ENCODE data around the gene DNAI1. TPM values are rescaled to one million over a fixed set of nuclear protein-coding genes. Genes with fewer than 3 reads are reported as not detected.

The DNAI1 gene
- polyA plus RNA-seq, 1 experiment: not detected

GRCh38 chr9:34508463-34508862 lies 49.9 kb downstream of the DNAI1 start:
- H3K27me3 ChIP-seq (ENCODE audit: control insufficient read depth, insufficient read depth, low read length): peaks cover 11% of the 10 kb centered on the region
- H3K4me3 ChIP-seq (ENCODE audit: low read depth, low read length): no peak overlapping the region
- CTCF ChIA-PET: interaction anchor here (1.0 kb wide), 1 partner anchor 129 kb away, joined by 4 read pairs; no protein-coding TSS in a partner anchor
- TF ChIP-seq, protein P1, sequence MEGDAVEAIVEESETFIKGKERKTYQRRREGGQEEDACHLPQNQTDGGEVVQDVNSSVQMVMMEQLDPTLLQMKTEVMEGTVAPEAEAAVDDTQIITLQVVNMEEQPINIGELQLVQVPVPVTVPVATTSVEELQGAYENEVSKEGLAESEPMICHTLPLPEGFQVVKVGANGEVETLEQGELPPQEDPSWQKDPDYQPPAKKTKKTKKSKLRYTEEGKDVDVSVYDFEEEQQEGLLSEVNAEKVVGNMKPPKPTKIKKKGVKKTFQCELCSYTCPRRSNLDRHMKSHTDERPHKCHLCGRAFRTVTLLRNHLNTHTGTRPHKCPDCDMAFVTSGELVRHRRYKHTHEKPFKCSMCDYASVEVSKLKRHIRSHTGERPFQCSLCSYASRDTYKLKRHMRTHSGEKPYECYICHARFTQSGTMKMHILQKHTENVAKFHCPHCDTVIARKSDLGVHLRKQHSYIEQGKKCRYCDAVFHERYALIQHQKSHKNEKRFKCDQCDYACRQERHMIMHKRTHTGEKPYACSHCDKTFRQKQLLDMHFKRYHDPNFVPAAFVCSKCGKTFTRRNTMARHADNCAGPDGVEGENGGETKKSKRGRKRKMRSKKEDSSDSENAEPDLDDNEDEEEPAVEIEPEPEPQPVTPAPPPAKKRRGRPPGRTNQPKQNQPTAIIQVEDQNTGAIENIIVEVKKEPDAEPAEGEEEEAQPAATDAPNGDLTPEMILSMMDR (IDR thresholded peaks at IDR 0.05; ENCODE audit: insufficient read depth, low read depth, low read length): no peak
- POLR2A ChIA-PET: no interaction called here
- no peaks in the 10 kb centered on the region for H3K36me3 ChIP-seq (ENCODE audit: control insufficient read depth, insufficient read depth, low read length)
- DNase-seq (ENCODE audit: low read depth): no peak

- CTCF ChIA-PET: interaction anchor here (1.0 to 2.5 kb wide), 2 partner anchors 7 to 129 kb away, joined by 4 to 11 read pairs; no protein-coding TSS in a partner anchor
- DNase-seq (ENCODE audit: low read depth): no peak
- Histone ChIP-seq H3K36me3 (ENCODE audit: control insufficient read depth, insufficient read depth, low read length) (no peaks in the 10 kb centered on the region), H3K4me3 (ENCODE audit: low read depth, low read length) (no peak overlapping the region), H3K27me3 (ENCODE audit: control insufficient read depth, insufficient read depth, low read length) (peaks cover 11% of the 10 kb centered on the region)
- POLR2A ChIA-PET: no interaction called here
- TF ChIP-seq, protein P1 (IDR thresholded peaks at IDR 0.05; ENCODE audit: insufficient read depth, low read depth, low read length): no peak
These were observed 50.3 kb downstream of the DNAI1 start for GRCh38 chr9:34508951-34509350.

DNA sequence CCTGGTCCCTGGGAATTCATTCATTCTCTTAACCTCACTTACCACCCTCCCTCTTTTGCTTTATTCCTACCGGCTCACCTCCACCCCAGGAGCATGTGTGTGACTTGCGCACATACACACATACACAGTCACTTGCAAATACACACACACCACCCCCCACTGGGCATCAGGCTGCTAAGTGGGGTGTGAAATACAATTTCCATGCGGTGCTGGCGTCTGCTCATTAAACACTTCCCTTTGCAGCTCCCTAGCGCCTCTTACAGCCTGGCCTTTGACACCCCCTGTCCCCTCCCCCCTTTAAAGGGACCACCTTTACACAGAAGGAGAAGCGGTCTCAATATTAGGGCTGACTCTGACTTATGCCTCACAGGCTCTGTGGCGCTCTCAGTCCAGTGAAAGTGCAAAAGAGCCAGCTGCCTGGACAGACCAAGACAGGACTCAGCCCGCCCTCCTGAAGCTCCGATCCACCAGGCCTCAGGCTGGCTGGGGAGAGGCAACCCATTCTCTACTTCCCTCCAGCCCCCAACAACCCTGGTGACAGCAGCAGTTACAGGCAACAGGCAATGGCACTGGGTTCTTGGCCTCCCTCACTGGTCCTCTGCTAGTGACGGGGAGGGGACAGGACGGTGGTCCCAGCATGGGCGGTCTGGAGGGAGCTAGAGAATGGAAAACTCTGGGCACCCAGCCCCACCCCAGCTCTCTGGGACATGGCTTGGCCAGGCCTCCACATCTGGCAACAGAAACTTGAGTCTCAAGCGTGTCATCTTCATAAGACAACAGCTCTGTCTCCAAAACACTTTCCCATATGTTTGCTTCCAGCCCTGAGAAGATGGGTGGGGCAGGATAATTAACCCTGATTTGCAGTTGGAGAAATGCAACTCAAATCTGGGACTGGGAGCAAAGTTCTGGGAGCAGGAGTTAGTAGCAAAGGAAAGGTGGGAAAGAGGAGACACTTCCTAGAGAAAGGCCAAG lies 52.2 kb downstream of the DNAI1 start:
- H3K36me3 ChIP-seq (ENCODE audit: control insufficient read depth, insufficient read depth, low read length): no peaks in the 10 kb centered on the region
- ChIA-PET CTCF (interaction anchor here (1.4 to 2.5 kb wide), 5 partner anchors 9 to 107 kb away, joined by 3 to 11 read pairs (median 6); no protein-coding TSS in a partner anchor), POLR2A (no interaction called here)
- TF ChIP-seq, protein P1 (IDR thresholded peaks at IDR 0.05; ENCODE audit: insufficient read depth, low read depth, low read length): no peak
- no peak overlapping the region for H3K4me3 ChIP-seq (ENCODE audit: low read depth, low read length)
- DNase-seq (ENCODE audit: low read depth): no peak
- peaks cover 11% of the 10 kb centered on the region for H3K27me3 ChIP-seq (ENCODE audit: control insufficient read depth, insufficient read depth, low read length)

DNA sequence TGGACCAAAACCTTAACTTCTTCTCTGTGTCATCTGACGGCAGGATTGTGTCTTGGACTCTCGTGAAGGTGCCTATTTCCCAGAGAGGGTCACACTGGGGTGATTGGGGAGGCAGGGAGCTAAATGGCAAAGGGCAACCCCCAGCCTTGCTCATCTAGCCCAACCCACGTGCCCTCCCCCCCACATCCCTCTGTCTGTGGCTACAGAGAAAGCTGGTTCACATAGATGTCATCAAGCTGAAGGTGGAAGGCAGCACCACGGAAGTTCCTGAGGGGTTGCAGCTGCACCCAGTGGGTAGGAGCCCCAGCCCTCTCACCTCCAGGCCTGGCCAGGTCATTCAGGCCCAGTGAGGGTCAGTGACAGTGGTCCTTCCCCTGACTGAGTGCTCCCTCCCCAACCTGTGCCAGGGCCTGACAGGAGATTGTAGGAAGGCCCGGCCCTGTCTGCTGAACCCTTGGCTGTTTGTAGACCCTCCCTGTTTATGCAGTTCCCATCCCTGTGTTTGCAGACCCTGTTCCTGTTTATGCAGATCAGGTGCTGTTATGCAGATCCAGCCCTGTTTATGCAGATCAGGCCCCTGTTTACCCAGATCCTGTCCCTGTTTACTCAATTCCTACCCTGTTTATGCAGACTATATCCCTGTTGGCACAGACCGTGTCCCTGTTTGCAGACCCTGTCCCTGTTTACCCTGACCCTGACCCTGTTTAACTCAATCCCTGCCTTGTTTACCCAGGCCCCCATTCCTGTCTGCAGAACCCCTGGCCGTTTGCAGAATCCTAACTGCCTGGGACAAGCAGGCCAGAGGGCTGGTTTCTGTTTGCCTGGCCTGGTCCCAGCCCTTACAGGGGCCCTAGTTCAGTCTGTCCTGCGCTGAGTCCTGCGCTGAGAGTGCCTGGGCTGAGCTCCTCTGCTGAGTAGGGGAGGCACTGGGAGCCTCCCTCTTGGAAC lies 53.8 kb downstream of the DNAI1 start:
- CTCF ChIA-PET: interaction anchor here (0.7 to 3.0 kb wide), 7 partner anchors 11 to 121 kb away, joined by 3 to 23 read pairs (median 5); no protein-coding TSS in a partner anchor
- Histone ChIP-seq H3K36me3 (ENCODE audit: control insufficient read depth, insufficient read depth, low read length) (no peaks in the 10 kb centered on the region), H3K27me3 (ENCODE audit: control insufficient read depth, insufficient read depth, low read length) (peaks cover 9% of the 10 kb centered on the region), H3K4me3 (ENCODE audit: low read depth, low read length) (no peak overlapping the region)
- no peak for DNase-seq (ENCODE audit: low read depth)
- TF ChIP-seq, protein P1 (IDR thresholded peaks at IDR 0.05; ENCODE audit: insufficient read depth, low read depth, low read length): no peak
- POLR2A ChIA-PET: no interaction called here
